Stimulated activated CD4-positive, alpha-beta T cell treated with anti-CD3 and anti-CD28 coated beads, Interleukin-1b, Interleukin-23, amount 100 ng/mL, for 1 hour (primary cell): ENCODE data around the gene ARL6IP6.

Experiments used
- DNase-seq, 2 donors: peaks; one replicate each; pipeline ENCODE4 v3.0.0-alpha.2; 2020; ENCODE audit warnings: low read depth in 2 of 2

Gene ARL6IP6

DNA sequence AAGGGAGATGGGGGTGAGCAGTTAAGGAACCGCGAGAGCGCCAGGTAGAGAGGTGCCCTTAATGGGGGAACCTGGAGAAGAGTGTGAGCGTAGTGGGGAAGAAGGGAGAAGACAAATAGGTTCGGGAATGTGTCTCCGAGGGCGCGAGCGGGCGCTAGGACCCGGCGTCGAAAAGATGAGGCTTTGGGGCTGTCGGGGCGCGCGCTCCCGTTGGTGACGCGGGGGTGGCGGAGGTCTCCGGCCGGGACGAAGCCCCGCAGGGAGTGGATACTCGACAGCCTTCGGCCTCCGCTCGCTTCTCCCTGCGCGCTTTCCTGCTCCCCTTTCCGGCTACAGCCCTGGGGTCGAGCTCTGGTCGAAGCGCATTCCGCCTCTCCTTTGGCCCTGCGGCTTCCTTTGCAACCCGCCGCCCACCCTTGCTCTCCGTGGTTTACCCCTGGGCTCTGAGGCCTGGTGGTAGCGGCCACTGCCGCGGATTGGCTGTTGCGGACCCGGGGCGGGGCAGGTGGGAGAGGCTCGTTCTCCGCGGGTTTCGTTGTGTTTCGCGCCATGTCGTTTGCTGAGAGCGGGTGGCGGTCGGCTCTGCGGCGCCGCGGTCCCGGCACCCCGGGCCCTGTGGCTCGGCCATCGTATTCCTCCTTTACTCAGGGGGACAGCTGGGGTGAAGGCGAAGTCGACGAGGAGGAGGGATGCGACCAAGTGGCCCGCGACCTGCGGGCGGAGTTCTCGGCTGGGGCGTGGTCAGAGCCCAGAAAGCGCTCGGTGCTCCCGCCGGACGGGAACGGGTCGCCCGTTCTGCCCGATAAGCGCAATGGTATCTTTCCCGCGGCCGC is at the start of gene ARL6IP6:
TSS of gene ARL6IP6 (plus strand) at position 545 of the 833 bp plus-strand sequence. CDS start at position 550, 5 bp downstream.
- DNase-seq, result peak; percentile 76 to 77

DNA sequence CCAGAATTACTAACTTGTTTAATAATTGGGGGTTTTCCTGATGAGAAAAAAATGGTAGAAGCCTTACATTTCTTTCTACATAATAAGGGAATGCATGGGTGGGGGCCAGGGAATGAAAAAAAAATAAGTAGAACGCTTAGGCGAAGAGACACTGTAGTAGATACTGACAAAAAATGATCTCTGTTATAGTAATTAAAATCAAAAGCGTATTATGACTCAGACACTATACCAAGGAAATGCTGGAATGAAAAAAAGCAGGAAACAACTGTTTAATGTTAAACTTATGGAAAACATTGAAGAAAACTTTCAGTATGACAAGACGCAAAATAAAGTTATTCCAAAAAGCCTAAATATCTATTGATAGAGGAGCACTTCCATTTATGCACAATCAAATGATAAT is 44.1 kb upstream of the ARL6IP6 start:
- no peak for DNase-seq

DNA sequence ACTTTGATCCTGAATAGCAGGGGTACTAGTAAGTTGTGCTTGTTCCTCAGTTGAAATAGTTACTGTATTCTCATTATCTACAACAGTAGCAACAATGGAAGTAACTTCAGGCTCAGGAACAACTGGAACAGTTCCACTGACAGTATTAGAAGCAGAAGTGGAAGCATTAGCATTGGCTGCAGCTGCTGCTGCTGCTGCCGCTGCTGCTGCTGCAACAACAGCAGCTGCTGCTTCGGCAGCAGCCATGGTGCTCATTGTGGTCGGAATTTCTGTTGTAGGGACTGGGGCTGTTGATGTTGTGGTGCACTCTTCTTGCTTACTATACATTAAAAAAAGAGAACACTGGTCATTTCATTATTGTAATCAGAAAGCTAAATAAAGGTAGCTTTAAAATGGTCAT is 42.0 kb upstream of the ARL6IP6 start:
- no peak for DNase-seq

DNA sequence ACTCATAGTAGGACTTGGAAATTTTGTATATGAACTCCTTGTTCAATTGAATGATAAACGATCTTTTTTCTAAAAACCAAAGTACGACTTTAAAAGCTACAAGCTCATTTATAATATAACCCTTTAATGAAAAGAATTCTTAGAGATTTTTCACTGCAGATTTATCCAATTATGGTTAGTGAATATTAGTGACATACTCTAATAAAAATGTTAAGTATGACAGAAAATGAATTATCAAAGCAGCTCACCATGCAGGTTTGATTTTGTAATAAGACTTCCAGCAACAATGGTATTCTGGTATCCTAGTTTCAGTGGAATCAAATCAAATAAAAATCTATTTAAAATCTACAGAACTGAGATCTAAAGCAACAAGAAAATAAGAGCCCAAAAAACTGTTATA is 39.6 kb upstream of the ARL6IP6 start:
- DNase-seq, result no peak

DNA sequence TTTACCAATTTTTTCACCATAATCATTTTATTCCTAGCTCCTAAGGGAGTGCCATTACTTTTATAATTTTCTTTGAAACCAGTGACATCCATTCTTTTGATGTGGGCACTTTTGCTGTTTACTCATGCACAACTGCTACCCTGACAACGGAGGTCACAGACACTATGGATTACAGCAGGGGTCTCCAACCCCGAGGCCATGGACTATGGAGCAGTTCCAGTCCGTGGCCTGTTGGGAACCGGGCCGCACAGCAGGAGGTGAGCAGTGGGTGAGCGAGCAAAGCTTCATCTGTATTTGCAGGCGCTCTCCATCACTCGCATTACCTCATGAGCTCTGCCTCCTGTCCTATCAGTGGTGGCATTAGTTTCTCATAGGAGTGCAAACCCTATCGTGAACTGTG is 35.8 kb upstream of the ARL6IP6 start:
- no peak for DNase-seq

DNA sequence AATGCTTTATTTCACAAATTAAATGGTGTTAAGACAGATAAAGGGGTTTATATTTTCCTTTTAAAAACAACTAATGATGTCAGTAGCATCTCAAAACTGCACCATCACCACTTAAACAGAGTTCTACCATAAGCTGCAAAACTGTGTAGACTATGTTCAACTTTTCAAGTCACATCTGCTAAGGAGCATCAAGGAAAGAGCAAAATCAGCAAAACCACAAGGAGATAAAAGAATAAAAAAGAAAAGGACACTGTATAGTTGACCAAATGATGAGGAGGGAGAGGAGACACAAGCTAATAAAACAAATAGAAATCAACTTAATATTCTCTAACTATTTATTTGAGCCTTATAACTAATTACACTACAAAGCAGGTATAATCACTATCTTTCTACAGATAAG is 35.0 kb upstream of the ARL6IP6 start:
- no peak for DNase-seq

DNA sequence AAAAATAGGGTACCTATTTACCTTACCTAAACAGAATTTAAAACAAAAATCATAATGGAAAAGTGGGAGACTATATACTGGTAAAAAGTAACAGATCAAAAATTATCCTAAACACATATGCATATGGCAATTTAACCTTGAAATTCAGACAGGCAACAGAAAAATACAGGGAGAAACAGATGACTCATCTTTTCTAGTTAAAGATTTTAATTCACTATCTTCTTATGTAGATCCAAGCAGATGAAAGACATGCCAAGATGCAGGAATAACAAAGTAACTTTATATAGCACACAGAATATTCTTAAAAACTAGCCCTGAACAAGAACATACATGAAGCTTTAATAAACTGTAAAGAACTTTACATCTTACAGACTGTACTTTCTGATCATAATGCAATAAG is 32.1 kb upstream of the ARL6IP6 start:
- no peak for DNase-seq

DNA sequence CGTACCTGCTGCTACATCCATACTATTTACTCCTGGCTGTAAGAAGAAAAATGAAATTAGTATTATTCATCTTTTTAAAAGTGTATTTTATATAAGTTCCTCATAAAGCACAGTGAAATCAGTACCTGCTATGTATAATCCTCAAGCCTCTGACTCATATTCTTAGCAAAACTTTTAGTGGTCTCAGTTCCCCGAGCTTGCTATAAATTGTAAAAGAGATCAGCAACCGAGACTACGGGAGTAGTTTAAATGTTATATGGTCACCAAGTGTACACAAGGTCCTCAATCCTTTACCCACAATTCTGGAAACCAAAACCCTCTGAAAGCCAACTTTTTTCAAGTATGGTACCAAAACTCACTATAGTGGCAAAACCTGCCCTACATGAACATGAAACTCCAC is 25.4 kb upstream of the ARL6IP6 start:
- DNase-seq, result no peak

DNA sequence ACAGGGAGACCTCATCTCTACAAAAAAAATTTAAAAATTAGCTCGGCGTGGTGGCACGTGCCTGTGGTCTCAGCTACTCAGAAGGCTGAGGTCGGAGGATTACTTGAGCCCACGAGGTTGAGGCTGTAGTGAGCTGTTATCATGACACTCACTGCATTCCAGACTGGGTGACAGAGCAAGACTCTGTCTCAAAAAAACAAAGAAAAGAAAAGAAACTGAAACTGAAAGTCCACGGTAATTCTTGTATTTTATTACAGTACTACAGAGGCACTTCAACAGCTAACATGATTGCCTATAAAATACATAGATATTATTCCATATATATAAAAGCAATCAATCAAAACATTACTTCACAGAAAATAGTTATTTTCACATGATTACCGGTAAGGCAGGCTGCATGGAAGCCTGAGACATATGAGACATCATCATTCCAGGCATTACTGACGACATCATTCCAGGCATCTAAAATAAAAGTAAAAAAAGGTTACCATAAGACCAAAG is 24.2 kb upstream of the ARL6IP6 start:
- DNase-seq, result no peak

DNA sequence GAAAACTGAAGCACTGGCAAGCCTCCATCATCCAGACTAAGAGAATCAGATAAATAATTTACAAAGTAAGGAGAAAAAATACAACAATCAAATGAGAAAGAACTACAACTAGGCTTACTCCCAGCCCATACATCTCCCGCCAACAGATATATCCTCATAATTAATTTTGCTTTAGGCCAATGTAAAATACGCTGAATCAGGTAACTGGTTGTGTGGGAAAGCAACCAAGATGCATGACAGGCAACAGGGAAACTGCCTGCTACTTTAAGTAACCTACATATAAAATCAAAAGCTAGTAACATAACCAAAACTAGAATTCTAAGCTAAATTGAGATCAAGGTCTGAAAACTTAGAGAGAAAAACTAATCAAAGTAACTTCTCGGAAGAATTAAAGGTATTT is 22.7 kb upstream of the ARL6IP6 start:
- no peak for DNase-seq

DNA sequence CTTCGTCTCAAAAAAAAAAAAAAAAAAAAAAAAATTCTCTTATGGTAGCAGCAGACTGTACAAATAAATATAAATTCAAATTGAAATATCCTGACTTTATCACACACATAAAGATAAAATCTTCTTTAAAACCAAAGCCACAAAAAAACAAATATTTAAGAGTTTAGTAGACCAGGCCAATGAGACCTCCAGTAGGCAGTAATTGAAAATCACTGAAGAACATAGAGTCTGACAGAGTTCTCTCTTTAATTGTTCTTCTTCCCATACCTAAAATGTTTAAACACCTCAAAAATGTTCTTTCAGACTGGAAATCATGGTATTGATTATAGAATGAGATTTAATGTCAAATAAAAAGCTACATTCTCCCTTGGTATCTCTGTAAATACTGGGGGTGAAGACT is 21.9 kb upstream of the ARL6IP6 start:
- DNase-seq, result no peak

DNA sequence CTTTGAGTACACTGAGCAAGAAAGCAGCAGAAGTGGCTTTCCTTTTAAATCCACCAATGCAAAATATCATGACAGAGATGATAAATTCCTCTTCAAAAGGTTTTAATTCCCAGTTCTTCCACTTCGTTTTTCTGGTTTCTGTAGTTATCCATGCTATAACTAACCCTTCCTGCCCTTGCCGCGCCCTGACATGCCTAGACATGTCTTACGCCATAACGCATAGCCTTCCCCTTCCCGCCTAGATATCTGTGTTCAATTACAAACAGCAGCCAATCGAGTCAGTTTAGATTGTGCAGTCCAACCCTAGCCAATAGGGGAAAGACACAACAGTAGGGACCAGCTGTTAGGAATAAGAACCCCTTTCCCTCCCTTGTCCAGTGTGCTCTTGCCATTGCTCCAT is 17.2 kb upstream of the ARL6IP6 start:
- DNase-seq, result no peak

DNA sequence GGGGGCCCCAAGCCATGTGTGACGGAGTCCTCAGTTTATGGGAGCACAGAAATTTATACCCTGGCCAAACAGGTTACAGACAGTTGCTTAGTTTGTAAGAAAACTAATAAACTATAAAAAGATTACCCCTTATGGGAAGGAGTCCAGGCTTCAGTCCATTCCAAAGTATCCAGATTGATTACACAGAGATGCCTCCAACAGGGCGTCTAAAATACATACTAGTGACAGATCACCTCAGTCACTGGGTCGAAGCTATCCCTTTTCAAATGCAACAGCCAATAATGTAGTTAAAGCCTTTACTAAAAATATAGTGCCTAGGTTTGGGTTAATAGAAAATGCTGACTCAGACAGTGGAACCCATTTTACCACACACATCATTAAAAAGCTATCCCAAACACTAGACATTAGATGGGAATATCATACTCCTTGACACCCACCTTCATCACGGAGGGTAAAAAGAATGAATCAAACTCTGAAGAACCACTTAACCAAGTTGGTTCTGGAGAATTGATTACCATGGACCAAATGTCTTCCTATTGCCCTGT is 11.9 kb upstream of the ARL6IP6 start:
- no peak for DNase-seq

DNA sequence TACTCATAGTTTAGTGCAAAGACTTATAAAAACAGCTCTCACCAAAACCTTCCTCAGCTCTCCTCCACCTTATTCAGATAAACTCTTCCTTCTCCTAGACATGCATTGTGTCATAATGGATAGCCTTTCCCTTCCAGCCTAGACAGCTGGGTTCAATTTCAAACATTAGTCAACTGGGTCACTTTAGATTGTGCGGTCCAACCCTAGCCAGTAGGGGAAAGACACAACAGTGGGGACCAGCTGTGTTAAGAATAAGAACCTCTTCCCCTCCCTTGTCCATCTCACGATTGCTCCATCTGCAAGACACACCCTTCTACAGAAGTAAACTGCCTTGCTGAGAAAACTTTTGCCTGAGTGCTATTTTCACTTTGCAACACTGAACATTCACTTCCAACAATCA is 9.7 kb upstream of the ARL6IP6 start:
- DNase-seq, result no peak

DNA sequence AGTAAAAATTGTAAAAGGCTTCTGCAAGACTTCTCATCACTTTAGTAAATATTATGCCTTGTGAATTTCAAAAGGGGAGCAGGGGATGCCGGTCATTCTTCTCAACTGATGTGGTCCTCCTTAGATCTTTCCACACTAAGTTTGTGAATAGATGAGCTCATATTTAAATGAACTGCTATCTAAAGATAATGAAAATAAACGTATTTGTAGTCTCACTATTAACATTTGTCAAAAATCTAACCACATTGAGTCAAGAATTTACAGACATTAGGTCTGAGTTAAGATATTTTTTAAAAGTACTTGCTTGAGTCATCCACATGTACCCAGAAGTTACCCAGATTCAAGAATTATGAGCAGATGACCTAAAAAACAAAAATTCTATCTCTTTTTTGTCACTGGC is 7.7 kb upstream of the ARL6IP6 start:
- DNase-seq, result no peak

DNA sequence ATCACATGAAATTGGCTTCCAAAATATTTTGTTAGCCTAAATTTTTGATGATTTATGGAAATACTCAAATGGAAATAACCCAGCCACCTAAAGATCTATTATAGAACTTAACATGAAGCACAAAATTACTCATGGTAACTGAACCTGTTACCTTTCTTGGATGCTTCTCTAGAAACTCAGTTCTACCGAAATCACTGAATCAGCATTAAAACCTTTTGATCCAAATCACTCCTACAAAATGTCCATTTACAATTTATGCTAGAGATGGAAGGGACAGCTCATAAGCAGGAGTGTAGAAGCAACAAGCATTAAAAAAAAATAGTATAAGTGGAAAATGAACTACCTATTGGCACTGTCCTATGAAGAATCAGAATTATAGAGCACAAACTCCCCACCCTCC is 3.3 kb upstream of the ARL6IP6 start:
- DNase-seq, result no peak

DNA sequence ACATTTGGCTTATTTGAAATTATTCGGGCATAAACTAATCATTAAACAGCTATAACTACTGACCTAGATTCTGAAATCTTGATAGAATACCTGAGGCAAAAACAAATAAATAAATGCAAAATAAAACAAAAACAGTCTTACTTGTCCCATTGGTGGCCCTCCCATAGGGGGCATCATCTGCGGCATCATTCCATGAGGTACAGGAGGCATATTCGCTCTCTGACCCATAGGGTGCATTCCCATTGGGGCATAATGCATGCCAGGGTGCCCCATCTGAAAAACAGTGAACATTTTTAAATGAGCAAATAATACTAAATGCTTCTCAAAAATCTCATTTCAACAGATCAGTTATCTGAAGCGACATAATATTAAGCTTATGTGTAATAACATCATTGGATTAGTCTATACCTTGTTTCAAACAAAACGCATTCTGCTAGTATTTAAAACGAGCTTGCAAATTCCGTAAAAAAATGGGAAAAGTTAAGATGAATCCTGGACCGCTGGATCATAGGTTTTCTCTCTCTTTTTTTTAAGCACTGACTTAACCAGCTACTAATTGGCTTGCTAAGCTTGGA is 2.5 kb upstream of the ARL6IP6 start:
- no peak for DNase-seq

DNA sequence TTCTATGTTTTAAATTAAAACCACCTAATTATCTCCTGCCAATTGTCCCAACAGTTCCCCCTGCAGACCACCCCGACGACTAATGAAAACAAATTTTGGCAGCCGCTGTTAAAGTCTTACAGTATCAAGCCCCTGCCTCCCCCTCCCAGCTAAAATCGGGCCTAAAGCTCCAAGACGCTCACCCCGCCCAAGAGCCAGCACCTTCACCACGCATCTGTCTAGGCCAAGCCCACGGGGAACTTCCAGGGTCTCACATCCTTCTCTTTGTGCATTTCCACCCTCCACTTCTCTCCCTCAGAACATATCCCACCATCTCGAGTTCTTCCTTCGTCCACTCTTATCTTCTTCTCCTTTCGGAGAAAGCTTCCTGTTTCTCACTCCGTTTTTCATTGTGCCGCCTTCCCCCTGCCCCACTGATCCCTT is 1.6 kb upstream of the ARL6IP6 start:
- peak in 1 of 2 donors; percentile 24 for DNase-seq

DNA sequence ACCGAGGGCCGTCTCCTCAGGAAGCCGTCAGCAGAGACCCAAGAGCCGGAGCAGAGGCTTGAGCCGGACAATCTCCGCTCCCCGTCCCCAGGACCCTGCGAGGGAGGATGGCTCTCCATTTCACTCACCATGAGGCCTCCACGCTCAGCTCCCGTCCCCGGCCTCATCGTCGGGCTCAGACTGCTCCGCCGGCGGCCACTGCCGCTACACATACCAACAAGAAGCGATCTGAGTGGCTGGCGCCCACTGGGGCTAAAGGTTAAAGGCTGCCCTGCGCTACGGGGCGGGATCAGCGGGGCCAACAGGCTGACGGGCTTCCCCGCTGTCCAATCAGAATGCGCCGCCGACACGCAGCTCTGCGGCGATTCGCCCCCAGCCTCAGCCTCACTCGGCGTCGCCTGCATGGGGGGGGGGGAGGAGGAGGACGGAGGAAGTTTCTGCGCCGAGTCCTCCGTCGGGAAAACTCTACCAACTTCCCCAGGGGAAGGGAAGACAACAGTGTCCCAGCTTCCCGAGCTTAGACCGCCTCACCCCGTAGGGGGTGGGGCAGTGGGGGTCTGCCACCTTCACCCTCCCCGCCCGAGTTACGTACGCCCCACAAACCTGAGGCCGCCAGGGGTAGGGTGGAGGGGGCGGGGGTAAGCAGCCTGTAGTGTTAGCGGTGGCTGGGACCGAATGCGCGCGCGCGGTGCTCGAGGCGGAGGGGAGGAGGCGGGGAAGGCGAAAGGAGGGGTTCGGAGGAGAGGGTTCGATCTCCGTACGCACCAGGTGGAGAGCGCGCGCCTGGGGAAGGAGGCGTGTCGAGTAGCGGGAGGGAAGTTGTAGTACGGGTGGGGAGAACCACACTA is 968 bp upstream of the ARL6IP6 start, which contains the start of gene PRPF40A:
TSS of gene PRPF40A (minus strand) at position 234 of the 848 bp plus-strand sequence. CDS start at position 212, 22 bp downstream.
- peak; percentile 96 to 99 for DNase-seq

DNA sequence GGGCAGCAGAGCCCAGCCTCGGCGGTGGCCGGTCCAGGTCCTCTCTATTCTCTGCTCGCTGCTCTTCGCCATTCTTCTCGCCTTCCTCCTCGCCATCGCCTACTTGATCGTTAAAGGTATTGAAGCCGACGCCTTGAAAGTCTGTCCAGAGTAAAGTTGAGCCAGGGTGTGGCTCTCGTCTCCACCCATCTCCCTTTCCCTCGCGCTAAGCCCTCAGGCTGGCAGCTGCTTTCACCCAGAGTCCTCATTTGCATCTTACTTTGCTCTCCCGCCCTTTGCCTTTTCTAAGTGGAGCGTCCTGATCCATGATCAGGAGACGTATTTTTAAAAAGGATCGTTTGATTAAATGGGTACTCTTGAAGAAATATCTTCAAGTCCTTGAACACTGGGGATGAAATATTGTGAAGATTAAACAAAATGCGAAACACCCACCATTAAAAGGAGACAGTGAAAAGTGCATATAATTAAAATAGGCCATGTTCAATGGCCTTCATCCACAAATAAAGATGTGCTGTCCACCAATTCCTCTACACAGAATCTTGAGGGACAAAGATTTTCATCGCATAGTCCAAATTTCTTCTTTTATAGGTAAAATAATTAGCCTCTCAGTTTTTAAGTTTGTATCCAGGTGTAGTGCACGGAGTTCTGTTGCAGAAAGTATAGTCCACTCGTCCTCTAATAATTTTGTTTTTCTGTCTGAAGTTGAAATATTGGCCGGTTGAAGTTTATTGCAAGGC is 657 bp downstream of the ARL6IP6 start:
- no peak for DNase-seq

DNA sequence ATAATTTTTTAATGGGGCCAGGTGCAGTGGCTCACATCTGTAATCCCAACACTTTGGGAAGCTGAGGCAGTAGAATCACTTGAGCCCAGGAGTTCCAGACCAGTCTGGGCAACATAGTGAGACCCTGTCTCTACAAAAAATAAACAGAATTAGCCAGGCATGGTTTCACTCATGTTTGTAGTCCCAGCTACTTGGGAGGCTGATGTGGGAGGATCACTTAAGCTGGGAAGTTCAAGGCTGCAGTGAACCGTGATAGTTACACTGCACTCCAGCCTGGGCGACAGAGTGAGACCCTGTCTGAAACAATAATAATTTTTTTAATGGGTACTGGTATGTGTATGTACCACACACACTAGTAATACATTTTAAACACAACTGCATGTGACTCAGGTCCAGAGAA is 2.4 kb downstream of the ARL6IP6 start:
- DNase-seq, result no peak
